HG03571 (cell line): ENCODE measurements around the gene ADARB2.
"Not testable (repeated sequence)": the region's sequence is repeated elsewhere in the genome, so short reads cannot be mapped to it uniquely, and the experiment has no call there.

ENCODE experiments used
- ATAC-seq: cut with Tn5 transposase; IDR thresholded peaks from one replicate; pipeline ENCODE4 v1.9.1; 2021; ENCODE audit not compliant: unreplicated experiment

The ADARB2 gene

DNA sequence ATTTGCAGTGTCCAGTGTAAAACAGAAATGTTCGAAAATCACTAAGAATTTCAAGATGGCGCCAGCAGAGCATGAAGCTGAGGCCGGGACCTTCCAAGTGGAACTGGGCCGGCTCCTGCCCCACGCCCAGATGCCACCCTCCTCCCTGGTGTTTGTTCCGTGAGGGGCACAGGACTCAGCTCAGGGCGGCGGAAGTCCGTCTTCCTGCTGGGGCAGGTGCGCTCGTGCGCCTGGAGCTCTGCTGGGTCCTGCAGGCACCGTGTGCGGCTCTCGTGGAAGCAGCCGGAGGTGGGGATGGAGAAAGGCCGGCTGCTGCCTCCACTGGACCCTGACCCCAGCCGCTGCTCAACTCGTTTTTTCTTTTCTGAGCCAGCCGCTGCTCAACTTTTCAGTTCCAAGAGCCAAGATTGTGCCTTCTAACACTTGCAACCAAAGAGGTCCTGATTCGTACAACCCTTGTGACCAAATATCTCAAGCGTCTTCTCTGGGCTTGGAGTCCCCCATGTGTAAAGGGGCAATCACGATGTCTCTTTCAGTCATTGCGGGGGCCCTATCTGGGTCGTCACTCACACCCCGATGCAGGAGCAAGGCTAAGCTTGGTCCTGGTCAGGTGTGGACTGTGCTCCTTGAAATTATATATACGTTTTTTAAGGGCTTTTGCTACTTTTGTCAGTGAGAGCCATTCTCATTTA, 334.4 kb downstream of the ADARB2 start:
- no peak for ATAC-seq

DNA sequence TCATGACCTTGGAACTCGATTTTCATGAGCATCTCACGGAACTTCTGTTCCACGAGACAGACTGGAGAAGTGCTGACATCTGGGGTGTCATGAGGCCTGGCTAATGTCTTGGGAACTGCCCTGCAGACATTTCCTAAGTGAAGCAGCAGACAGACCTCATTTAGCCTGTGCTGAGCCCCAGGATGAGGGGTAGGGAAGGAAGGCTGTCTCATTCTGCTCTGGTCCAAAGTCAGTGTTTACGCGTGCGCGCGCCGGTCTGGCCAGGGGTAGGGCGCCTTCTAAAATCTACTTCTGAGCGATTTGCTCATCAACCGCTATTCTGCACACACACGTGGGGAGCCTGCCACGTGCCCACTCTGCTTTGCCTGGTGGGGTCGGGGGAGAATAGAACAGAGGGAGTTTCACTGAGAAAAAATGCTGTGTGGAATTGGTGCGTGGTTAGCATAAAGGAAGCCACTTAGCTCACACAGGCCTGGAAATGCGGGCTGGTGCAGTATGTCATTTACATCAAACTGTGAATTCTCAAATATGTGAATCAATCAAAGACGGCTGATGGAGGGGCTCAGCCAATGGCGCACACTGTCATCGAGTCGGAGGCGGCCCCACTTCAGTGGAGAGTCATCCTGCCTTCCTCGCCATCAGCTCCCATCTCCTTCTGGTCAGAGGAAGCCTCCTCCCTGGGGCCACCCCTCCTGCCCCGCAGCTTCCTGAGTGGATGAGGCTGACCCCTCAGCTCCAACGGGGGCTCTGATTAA, 335.1 kb downstream of the ADARB2 start:
- no peak for ATAC-seq

DNA sequence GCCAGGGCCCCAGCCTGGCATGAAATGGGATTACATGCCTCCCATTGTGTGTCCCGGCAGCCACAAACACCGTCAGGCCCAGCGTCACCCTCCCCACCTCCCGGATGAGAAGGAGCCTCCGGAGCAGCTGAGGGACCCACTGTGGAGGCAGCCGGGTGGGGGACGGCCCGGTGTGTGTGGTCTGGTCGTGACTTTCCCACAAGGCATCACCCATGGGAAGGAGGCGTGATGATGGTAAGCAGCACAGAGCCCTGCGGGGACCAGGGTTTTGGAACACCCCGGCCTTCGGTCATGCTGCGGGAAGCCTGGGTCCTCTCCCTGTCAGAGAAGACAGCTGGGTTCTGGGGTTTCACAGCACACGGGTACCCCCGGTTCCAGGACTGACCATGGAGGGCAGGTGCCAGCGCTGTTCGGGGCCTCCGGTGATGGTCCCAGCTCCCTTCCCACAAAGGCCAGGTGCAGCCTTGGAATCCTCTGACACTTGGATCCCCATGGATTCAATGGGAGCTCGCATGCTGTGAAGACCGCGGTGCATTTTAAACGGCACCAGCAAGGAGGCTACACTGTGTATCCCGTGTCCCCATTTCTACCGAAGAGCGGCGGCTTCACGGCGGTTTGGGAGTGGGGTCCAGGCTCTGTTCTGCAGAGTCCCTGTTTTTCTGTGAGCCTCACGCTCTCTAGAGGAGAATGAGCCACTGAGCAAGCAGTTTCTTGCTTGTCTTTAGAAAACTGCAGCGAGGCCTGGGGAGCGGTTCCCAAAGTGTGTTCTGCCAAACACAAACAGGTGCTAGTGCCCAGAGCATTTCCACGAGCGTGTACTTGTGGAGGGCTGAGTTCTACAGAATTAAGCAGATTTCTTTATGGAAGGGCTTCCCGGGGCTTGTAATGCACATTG, 336.0 kb downstream of the ADARB2 start:
- no peak for ATAC-seq

DNA sequence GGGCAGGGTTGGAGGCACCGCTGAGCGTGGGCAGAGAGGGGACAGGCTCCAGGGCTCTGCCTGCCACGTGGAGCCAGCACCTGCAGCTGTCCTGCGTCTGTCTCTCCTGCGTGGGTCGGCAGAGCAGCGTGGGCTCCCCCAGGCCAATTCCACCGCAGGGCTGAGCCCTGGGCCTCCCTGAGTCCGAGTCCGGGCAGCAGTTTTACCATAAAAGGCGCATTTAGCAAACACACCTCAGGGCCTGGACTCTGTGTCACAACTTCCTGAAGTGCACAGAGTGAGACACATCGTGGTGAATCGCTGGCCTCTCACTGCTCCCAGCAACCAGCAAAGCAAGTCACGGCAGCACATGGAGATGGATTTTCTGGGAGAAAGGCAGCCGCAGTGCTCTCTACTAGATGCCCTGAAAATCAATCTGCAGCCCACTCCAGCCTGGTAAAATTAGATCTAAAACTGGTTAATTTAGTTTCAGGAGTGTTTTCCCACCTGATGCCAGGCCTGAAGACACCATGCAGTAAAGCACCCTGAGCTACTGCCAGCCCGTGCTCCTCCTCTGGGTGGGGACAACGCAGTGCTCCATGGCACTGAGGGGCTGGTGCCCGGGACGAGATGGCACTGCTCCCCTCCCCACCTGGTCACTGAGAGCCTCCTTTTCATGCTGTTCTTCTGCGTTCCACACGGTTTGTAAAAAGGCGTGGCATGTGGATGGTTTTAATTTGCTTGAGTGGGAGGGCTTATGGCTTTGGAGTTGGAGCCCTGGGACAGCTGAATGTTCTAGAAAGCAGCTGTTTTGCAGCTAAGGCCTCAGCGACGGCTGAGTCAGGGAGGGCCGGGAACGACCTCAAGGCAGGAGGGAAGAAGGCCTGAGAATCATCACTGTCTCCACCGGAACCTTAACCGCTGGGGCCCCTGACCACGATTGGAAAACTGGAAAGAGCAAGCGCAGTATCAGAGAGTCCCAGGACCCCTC, 336.9 kb downstream of the ADARB2 start:
- ATAC-seq = no peak

DNA sequence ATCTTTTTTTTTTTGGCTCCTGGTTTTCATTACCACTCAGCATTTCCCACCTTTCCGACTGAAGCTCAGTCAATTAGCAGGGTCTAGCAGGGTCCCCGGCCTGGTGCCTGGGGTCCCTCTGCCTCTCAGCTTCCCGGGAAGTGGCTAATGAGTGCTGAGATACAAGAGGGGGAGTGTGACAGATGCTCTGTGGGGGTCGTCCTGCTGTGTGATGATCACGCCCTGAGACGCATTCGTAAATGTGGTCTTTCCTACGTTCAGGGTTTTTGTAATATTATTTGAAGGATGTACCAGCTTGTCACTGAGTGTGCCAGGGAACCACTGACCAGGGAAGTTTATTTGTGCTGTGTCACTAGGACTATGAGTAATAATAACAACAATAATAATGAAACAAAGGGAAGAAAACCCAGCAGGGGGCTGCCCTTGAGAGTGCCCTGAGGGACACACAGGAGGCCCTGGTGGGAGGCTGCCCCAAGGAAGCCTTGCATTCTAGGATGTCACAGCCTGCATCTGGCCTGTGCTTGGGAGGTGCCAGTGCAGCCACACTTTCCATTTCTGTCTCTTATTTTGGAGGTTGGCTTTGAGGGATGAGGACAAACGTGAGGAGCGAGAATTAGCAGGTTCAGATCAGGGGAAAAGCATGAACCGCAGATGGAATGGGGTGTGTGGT, 337.8 kb downstream of the ADARB2 start:
- no peak for ATAC-seq

DNA sequence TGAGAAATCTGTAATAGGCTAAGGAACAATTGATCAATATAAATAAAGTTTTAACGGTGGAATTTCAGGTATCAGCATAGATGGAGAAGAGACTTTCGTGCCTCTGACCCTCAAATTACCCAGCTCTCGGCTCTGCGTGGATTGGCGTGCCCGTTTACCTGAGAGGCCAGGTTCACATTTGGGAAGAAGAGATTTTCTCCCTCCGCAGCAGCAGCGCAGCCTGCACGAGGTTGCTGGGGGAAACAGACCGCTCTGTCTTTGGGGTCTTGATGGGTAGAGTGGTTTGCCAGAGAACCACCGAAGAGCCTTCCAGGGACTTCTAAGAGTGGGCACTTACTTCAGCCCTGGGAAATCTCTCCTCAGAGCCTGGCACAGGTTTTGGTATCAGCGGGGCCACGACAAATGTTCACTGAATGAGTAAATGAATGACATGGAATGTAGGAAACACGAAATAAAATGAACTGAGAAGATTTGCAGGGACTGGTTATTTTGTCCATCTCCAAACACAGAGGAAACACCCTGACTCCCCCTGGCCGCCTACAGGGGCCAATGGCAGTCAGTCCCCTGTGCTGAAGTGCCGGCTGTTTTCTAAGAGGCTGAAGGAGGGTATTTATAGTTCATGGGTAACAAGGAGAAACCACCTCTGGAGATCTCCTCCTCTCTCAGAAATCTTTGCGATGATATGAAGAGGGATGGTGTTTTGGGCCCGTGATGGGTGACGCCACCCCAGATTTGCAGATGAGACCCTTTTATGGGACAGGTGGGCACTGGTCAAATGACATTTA, 338.5 kb downstream of the ADARB2 start:
- ATAC-seq = no peak

DNA sequence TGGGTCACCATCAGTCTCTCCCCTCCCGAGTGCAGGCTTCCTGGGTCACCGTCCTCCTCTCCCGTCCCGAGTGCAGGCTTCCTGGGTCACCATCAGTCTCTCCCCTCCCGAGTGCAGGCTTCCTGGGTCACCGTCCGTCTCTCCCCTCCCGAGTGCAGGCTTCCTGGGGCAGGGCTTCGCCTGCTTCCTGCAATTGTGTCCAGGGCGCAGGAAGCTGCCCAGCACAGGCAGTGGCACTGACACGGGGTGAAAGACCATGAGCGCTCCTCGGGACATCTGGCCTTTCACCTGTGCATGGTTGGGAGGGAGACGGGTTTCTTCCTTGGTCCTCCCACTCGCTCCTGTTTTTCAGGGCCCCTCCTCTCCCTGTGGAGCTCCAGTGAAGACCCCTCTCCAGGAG, 339.2 kb downstream of the ADARB2 start:
- not testable (repeated sequence) for ATAC-seq

DNA sequence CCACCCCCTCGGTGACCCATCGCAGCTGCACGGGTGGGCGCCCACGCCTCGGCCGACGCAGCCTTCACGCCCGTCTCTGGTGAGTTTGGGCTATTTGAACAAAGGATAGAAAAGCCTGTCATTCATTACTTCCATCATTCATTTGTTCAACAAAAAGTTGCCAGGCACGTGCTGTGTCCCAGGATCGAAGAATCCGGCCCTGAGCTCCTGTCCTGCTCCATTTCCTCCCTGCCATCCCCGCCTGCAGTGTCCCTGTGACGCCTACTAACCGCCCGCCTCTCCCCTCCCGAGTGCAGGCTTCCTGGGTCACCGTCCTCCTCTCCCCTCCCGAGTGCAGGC, 341.1 kb downstream of the ADARB2 start:
- no peak for ATAC-seq

DNA sequence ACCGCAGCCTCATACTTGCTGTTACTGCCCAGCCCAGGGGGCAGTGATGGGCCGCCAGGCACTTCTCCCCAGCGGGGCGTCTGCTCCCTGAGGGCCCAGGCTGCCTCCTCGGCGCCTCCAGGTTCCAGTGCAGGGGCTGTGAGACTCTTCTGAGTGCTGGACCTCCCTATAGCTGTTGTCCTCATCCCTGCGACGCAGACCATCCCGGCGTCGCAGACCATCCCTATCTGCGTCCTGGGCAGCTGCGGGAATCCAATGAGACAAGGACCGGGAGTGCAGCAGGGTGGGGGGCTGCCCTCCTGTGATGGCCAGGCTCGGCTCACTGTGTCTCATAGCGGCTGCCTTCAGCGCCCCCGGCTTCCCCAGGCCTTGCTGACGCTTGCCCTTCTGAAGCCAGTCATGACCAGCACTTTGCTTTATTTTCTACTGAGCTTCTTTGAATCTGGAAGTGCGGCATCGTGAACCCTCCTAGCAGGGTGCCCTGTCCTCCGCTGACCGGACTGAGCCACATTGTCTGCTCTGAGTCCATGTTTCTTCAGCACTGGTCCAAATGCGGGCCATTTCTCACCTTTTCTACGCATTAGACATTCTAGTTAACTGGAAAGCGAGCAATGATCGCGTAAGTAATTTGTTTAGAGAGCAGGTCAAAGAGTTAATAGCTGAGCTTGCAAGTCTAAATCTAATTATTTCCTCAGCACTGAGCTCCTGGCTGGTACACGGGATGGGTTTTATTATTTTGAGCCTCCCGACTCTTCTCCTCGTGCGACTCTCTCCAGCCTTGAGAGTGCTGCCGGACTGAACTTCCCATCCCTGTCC, 341.6 kb downstream of the ADARB2 start:
- ATAC-seq = no peak

DNA sequence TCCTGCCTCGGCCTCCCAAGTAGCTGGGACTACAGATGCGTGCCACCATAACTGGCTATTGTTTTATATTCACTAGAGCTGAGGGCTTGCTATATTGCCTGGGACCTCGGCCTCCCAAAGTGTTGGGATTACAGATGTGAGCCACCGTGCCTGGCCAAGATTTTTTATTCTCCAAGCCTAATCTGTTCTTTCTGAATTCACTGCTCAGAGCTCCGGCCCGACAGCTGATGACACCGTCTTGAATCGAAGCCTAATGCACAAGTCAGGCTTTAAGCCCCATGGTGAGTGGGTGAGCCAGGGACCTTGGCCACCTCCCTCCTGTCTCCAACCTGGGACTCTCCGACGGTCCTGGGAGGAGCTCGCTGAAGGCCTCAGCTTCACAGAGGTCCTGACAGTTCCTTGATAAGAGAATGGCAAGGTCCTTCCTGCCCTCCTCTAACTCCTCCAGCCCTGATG, 342.3 kb downstream of the ADARB2 start:
- no peak for ATAC-seq

DNA sequence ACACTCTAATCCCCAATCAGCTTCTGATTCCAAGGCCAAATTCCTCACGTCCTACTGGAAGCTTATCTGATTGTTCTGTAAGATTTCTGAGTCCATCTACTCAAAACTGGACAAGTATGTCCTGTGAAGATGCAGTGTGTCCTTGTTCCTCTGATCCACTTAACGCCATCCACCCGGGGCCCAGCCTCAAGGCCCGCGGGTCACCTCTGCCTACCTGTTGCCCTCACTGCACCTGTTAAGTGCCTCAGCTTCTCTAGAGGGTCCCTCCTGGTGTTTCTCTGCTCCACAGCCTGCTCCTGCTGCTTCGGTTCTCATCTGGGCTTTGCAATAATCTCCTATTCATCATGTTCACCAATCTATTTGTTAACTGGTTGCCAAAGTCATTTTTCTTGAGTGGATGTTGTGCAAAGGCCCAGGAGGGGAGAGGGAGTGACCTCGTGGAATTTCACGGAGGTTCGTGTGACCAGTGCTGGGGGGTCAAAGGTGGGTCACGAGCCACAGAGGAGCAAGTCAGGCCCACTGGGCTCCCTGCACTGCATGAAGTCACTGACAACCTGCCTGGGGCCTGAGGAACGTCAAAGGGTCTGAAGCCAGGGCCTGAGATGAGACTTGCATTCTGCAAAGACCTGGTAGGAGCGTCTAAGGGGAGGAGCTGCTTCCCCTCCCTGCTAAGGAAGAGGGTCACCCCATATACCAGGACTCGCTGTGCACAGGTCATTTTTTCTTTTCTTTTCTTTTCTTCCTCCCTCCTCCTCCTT, 343.0 kb downstream of the ADARB2 start:
- no peak for ATAC-seq

DNA sequence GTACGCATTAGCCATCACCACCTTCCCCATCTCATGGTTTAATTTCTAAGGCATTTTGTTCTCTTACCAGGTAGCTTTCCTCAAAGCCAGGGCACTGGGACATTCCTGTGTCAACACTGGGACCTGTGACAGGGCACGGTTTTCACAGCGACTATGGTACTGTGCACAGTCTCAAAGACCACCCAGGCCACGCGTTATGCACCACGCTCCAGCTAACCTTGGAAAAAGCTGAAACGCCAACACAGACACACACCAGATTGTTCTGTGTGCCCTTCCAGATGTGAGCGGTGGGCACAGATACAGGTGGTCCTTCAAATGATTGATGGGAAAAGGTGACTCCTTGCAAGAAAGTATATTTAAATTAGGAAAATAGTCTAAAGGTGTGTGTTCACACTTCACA, 343.8 kb downstream of the ADARB2 start:
- no peak for ATAC-seq

DNA sequence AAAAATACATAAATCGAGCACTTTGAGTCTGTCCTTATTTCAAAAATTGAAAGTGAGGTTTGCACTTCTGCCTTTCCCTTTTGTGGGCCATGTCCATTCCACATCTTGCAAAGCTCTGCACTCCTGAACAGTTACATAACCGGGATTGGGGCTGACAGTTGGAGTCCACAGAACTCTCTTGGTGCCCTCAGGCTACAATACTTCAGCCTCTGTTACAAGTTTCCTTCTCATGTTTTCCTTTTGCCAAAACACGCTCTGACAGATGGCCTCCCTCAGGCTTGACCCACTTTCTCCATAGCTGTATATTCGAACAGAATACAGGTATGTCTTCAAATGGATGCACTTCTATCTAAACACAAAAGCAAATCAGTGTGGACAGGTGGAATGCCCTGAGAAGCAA, 345.2 kb downstream of the ADARB2 start:
- no peak for ATAC-seq

DNA sequence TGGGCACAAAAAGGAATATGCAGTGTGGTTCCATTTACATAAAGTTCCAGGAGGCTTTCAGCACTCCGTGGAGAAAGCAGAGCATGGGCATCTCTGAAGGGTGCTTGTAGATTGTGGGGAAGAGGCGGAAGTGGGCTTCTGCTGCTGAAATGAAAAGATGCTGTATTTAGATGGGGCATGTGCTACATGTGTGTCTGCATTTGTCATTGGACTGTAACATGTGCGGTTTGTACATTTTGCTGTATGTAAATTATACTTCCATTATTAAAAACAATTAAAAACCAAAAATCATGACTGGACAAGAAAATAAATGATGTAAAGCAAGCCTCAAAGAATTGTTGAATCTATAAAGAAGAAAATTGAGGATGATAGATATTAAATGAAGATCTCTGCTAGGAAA, 347.1 kb downstream of the ADARB2 start:
- no peak for ATAC-seq

DNA sequence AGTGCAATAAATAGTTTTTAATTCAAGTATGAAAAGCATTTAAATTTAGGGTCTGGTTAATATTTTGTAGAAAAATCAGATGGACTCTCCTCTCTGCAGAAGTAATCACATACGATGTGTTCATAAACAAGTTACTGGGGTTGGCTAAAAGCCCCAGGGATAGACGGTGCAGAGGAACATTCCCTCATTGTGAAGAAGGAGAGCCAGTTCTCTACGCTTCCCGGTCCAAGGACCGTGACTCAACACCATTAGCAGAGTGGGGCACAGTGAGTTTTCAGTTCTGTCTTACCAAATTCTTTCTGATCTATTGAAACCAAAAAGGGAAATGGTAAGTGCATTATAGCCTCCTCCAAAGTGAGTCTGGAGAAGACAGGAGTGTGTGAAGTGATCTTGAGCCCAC, 353.3 kb downstream of the ADARB2 start:
- ATAC-seq = no peak

DNA sequence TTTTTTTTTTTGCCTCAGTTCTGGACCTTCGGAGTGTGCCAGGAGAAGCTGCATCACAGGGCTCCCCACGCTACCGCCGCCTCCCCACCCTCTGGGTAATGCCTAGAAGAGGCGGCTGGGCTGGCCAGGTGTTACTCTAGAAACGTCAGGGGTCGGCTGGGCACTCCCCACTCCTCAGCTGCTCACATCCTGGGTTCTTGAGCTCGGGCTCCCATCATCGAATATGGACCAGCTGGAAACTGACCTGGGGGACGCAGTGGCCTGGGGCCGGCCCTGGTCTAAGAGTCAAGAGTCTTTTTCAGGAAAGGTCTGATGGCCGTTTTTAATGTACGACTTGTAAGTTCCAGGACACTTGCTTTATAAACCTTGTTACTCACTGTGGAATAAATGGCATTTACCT, 354.6 kb downstream of the ADARB2 start:
- ATAC-seq = no peak

DNA sequence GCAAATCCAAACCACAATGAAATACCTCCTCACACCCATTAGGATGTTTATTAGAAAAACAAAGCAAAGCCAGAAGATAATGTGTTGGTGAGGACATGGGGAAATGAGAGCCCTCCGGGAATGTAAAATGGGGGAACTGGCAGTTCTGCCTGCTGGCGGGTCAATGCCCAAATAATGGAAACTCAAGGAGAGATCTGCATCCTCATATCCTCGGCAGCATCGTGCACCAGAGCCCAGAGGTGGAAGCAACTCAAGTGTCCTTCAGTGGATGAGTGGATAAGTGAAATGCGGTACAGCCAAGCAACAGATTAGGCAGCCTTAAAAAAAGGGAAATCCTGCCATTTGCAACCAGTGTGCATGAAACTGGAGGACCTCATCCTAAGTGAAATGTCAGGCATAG, 356.0 kb downstream of the ADARB2 start:
- ATAC-seq = no peak
